Neural cell (in vitro differentiated cells): Measurements from ENCODE around the gene GATB. TPM values are rescaled to one million over a fixed set of nuclear protein-coding genes. Genes with fewer than 3 reads are reported as not detected.

ENCODE experiments used
- H2AFZ ChIP-seq: fragments of 200-600, 300-800 bp; sonication (generic), shearing (Covaris generic); 2 replicates; pipeline ENCODE4 v1.6.0; 2014; ENCODE audit warnings: low read depth, mild to moderate bottlenecking, antibody characterized with exemption, low read length, moderate library complexity
- H3F3A ChIP-seq: fragments of 200-600 bp; shearing (Covaris generic); 2 replicates; pipeline ENCODE4 v1.6.1; 2016; ENCODE audit warnings: mild to moderate bottlenecking, moderate library complexity, mixed read lengths, antibody characterized with exemption, low read length; ENCODE audit not compliant: insufficient read depth, poor library complexity, severe bottlenecking
- H3K27ac ChIP-seq: fragments of 200-600, 300-800 bp; sonication (generic), shearing (Covaris generic); 2 replicates; pipeline ENCODE4 v1.5.1; 2014; ENCODE audit warnings: mild to moderate bottlenecking, low read length, moderate library complexity
- H3K27me3 ChIP-seq: fragments of 300-800, 200-600 bp; sonication (generic), shearing (Covaris generic); 2 replicates; pipeline ENCODE4 v1.6.0; 2014; ENCODE audit warnings: mild to moderate bottlenecking, low read depth, low read length, moderate library complexity; ENCODE audit not compliant: insufficient read depth
- H3K36me3 ChIP-seq: fragments of 300-800, 200-600 bp; sonication (generic), shearing (Covaris generic); 2 replicates; pipeline ENCODE4 v1.5.1; 2014; ENCODE audit warnings: mild to moderate bottlenecking, antibody characterized with exemption, low read length, moderate library complexity; ENCODE audit not compliant: insufficient read depth
- H3K4me2 ChIP-seq: fragments of 300-800, 200-600 bp; sonication (generic), shearing (Covaris generic); 2 replicates; pipeline ENCODE4 v1.6.0; 2014; ENCODE audit warnings: mild to moderate bottlenecking, low read length
- H3K4me3 ChIP-seq: fragments of 300-800, 200-600 bp; sonication (generic), shearing (Covaris generic); 2 replicates; pipeline ENCODE4 v1.5.1; 2014; ENCODE audit warnings: mild to moderate bottlenecking, low read length, moderate library complexity
- H3K79me2 ChIP-seq: fragments of 200-600 bp; shearing (Covaris generic); replicated peaks from 2 replicates; pipeline ENCODE4 v1.6.0; 2014; ENCODE audit warnings: mild to moderate bottlenecking, low read length, moderate library complexity; ENCODE audit not compliant: insufficient read depth
- H3K9ac ChIP-seq: fragments of 300-800, 200-600 bp; sonication (generic), shearing (Covaris generic); 2 replicates; pipeline ENCODE4 v1.6.1; 2016; ENCODE audit warnings: mild to moderate bottlenecking, low read length, mixed read lengths
- H3K9me2 ChIP-seq: fragments of 200-600 bp; shearing (Covaris generic); 2 replicates; pipeline ENCODE4 v1.6.1; 2016; ENCODE audit warnings: mild to moderate bottlenecking, low read length, mixed read lengths; ENCODE audit not compliant: insufficient read depth
- H3K9me3 ChIP-seq: fragments of 200-600, 300-800 bp; sonication (generic), shearing (Covaris generic); 2 replicates; pipeline ENCODE4 v1.6.1; 2016; ENCODE audit warnings: mild to moderate bottlenecking, mixed run types, low read length, moderate library complexity, mixed read lengths
- H4K20me1 ChIP-seq: fragments of 200-600 bp; shearing (Covaris generic); 2 replicates; pipeline ENCODE4 v1.6.1; 2016; ENCODE audit warnings: mild to moderate bottlenecking, mixed run types; ENCODE audit not compliant: insufficient read depth
- CTCF ChIP-seq: fragments of 450-650 bp; IDR thresholded peaks from 2 replicates; pipeline ENCODE4 v1.5.1; 2014; ENCODE audit warnings: antibody characterized with exemption, mild to moderate bottlenecking, moderate library complexity; ENCODE audit not compliant: poor library complexity, severe bottlenecking
- EP300 ChIP-seq: fragments of 450-650 bp; conservative IDR thresholded peaks from 2 replicates; pipeline ENCODE4 v1.6.1; 2014; ENCODE audit warnings: antibody characterized with exemption, mild to moderate bottlenecking, moderate library complexity; ENCODE audit not compliant: poor library complexity, severe bottlenecking
- EZH2 ChIP-seq: fragments of 200-600, 300-800 bp; shearing (Covaris generic), sonication (generic); IDR thresholded peaks from 2 replicates; pipeline ENCODE4 v1.6.1; 2014; ENCODE audit warnings: antibody characterized with exemption, low read length, borderline replicate concordance, mild to moderate bottlenecking; ENCODE audit not compliant: insufficient read depth, poor library complexity, severe bottlenecking
- MXI1 ChIP-seq: fragments of 450-650 bp; conservative IDR thresholded peaks from 2 replicates; pipeline ENCODE4 v1.6.1; 2014; ENCODE audit warnings: antibody characterized with exemption, mild to moderate bottlenecking; ENCODE audit not compliant: poor library complexity, severe bottlenecking
- POLR2AphosphoS5 ChIP-seq: IDR thresholded peaks from 2 replicates; pipeline ENCODE4 v1.6.1; 2012
- RAD21 ChIP-seq: fragments of 450-650 bp; conservative IDR thresholded peaks from 2 replicates; pipeline ENCODE4 v1.6.1; 2014; ENCODE audit warnings: antibody characterized with exemption, mild to moderate bottlenecking, moderate library complexity
- REST ChIP-seq: IDR thresholded peaks from 2 replicates; pipeline ENCODE4 v1.6.1; 2012; ENCODE audit warnings: borderline replicate concordance
- SMC3 ChIP-seq: fragments of 450-650 bp; conservative IDR thresholded peaks from 2 replicates; pipeline ENCODE4 v1.6.1; 2014; ENCODE audit warnings: antibody characterized with exemption, mild to moderate bottlenecking, moderate library complexity; ENCODE audit not compliant: poor library complexity
- TAF1 ChIP-seq: IDR thresholded peaks from 2 replicates; pipeline ENCODE4 v1.6.1; 2012; ENCODE audit warnings: low read depth
- polyA plus RNA-seq: library from polyadenylated mRNA; depleted of rRNA; stranded (reverse); fragments of >200 nt; gene quantifications from 2 replicates; pipeline ENCODE4 v1.2.3, GENCODE V29; 2014

GATB gene
- polyA plus RNA-seq, 1 donor from 2014 or later, result 15.3 TPM

GRCh38 chr4:151715881-151716280, 44.9 kb downstream of the GATB start:
- H3K36me3 ChIP-seq, result no peaks in the 10 kb centered on the region
- H2AFZ ChIP-seq, result no peak overlapping the region
- no peak overlapping the region for H3K4me3 ChIP-seq
- H3K9me2 ChIP-seq, result no peaks in the 10 kb centered on the region
- H4K20me1 ChIP-seq, result no peaks in the 10 kb centered on the region
- no peaks in the 10 kb centered on the region for H3K27me3 ChIP-seq
- no peak for TF ChIP-seq SMC3
- TF ChIP-seq POLR2AphosphoS5, result no peak
- TF ChIP-seq EZH2, result no peak
- TF ChIP-seq EP300, result no peak
- no peak for TF ChIP-seq CTCF
- TF ChIP-seq REST, result no peak
- no peak for TF ChIP-seq RAD21
- TF ChIP-seq TAF1, result no peak
- TF ChIP-seq MXI1, result no peak
- H3K9ac ChIP-seq, result no peak overlapping the region
- no peaks in the 10 kb centered on the region for H3K9me3 ChIP-seq
- no peak overlapping the region for H3K27ac ChIP-seq
- no peak overlapping the region for H3K4me2 ChIP-seq
- no peaks in the 10 kb centered on the region for H3F3A ChIP-seq
- no peaks in the 10 kb centered on the region for H3K79me2 ChIP-seq

GRCh38 chr4:151712777-151713176, 48.0 kb downstream of the GATB start:
- Histone ChIP-seq H3K27ac (no peak overlapping the region), H3K4me3 (no peak overlapping the region), H3K79me2 (no peaks in the 10 kb centered on the region), H3K36me3 (no peaks in the 10 kb centered on the region), H3K9me3 (no peaks in the 10 kb centered on the region), H3K9ac (no peak overlapping the region), H3K9me2 (no peaks in the 10 kb centered on the region), H2AFZ (no peak overlapping the region), H3K4me2 (no peak overlapping the region), H4K20me1 (no peaks in the 10 kb centered on the region), H3K27me3 (no peaks in the 10 kb centered on the region), H3F3A (no peaks in the 10 kb centered on the region)
- TF ChIP-seq EZH2 (no peak), REST (no peak), EP300 (no peak), RAD21 (no peak), POLR2AphosphoS5 (no peak), CTCF (no peak), MXI1 (no peak), SMC3 (no peak)
